GM12878 (cell line): Measurements from ENCODE around the gene CDHR5. TPM values are rescaled to one million over a fixed set of nuclear protein-coding genes. Genes with fewer than 3 reads are reported as not detected.

ENCODE experiments used
- ATAC-seq: fragments of 200-7000 bp; cut with Tn5 transposase; 3 replicates; pipeline ENCODE4 v1.9.1; 2020; ENCODE audit warnings: mild to moderate bottlenecking, moderate library complexity
- BruUV-seq: library from RNA; stranded (reverse); fragments of 400-500 nt; replicated peaks from 2 replicates; lab custom pipeline; 2021; lab: Mats Ljungman, UMichigan
- CTCF ChIA-PET: fragments of 300-600 bp; sonication (Branson Sonifier 250); formaldehyde crosslinking; extraction: SDS; loops from one replicate; lab custom pipeline; 2021; ENCODE audit warnings: inconsistent platforms; lab: Yijun Ruan, JAX
- POLR2A ChIA-PET: fragments of 350-600 bp; formaldehyde crosslinking; extraction: SDS; loops from one replicate; lab custom pipeline; 2021; ENCODE audit warnings: inconsistent platforms; lab: Charles Lee
- RAD21 ChIA-PET: fragments of 300-600 bp; sonication (Branson Sonifier 250); formaldehyde crosslinking; loops from one replicate; lab custom pipeline; 2023; ENCODE audit warnings: antibody characterized with exemption; ENCODE audit not compliant: unreplicated experiment; lab: Charles Lee
- SMC1A ChIA-PET: fragments of 300-600 bp; sonication (Branson Sonifier 250); formaldehyde crosslinking; loops from one replicate; lab custom pipeline; 2023; ENCODE audit not compliant: unreplicated experiment, uncharacterized antibody; lab: Charles Lee
- DNase-seq: peaks from one replicate; pipeline ENCODE4 v3.0.0-alpha.2; 2011; ENCODE audit warnings: low read depth, low spot score
- FAIRE-seq: peaks from 3 replicates; lab custom pipeline; 2011; peaks lifted over from hg19 to GRCh38; lab: Jason Lieb, UNC
- H2AFZ ChIP-seq: 2 replicates; pipeline ENCODE4 v1.6.0; 2011; ENCODE audit warnings: low read depth, low read length, control low read depth; ENCODE audit not compliant: control insufficient read depth
- H3K27ac ChIP-seq: 2 replicates; pipeline ENCODE4 v1.5.1; 2011; ENCODE audit warnings: control low read depth; ENCODE audit not compliant: control insufficient read depth, insufficient read depth
- H3K27me3 ChIP-seq, 2 experiments: replicated peaks in 1 of 2; 2 replicates each; pipeline versions ENCODE4 v1.6.0 to v1.6.1; 2011; ENCODE audit warnings: low read length in 1 of 2; ENCODE audit not compliant: control insufficient read depth in 2 of 2, insufficient read depth in 2 of 2
- H3K36me3 ChIP-seq, 2 experiments: 2 replicates each; pipeline ENCODE4 v1.5.1; 2011; ENCODE audit warnings: low read length in 1 of 2; ENCODE audit not compliant: control insufficient read depth in 2 of 2, insufficient read depth in 2 of 2
- H3K4me1 ChIP-seq: 2 replicates; pipeline ENCODE4 v1.6.1; 2011; ENCODE audit warnings: mild to moderate bottlenecking, low read length, moderate library complexity, mixed read lengths; ENCODE audit not compliant: control insufficient read depth, insufficient read depth
- H3K4me2 ChIP-seq: 2 replicates; pipeline ENCODE4 v1.6.0; 2011; ENCODE audit warnings: control low read depth; ENCODE audit not compliant: control insufficient read depth, insufficient read depth
- H3K4me3 ChIP-seq: fragments of 200-600 bp; sonication (generic); 2 replicates; pipeline ENCODE4 v1.5.1; 2016
- H3K79me2 ChIP-seq: 2 replicates; pipeline ENCODE4 v1.6.0; 2011; ENCODE audit warnings: low read length; ENCODE audit not compliant: control insufficient read depth, insufficient read depth
- H3K9ac ChIP-seq: 2 replicates; pipeline ENCODE4 v1.8.0; 2011; ENCODE audit warnings: low read length, control low read depth, mixed read lengths; ENCODE audit not compliant: control insufficient read depth, insufficient read depth
- H3K9me3 ChIP-seq: replicated peaks from 3 replicates; pipeline ENCODE4 v1.5.1; 2011; ENCODE audit warnings: mild to moderate bottlenecking, low read length; ENCODE audit not compliant: control insufficient read depth, insufficient read depth
- H4K20me1 ChIP-seq: 2 replicates; pipeline ENCODE4 v1.6.0; 2011; ENCODE audit not compliant: control insufficient read depth, insufficient read depth
- HCFC1 ChIP-seq: fragments of 150-350 bp; IDR thresholded peaks from 2 replicates; pipeline ENCODE4 v1.6.1; 2014; ENCODE audit warnings: low read length
- MYB ChIP-seq: fragments of 150-350 bp; IDR thresholded peaks from 2 replicates; pipeline ENCODE4 v1.6.1; 2014; ENCODE audit warnings: mild to moderate bottlenecking, low read depth, low read length, borderline replicate concordance
- NFIC ChIP-seq: IDR thresholded peaks from 2 replicates; pipeline ENCODE4 v1.6.1; 2012; ENCODE audit warnings: low read depth, mild to moderate bottlenecking, inconsistent platforms, low read length, moderate library complexity
- TCF12 ChIP-seq: IDR thresholded peaks from 2 replicates; pipeline ENCODE4 v1.6.1; 2011; ENCODE audit warnings: low read depth, mild to moderate bottlenecking, low read length
- WRNIP1 ChIP-seq: IDR thresholded peaks from 2 replicates; pipeline ENCODE4 v1.6.1; 2011; ENCODE audit warnings: low read depth, low read length, improper control_type of control experiment, borderline replicate concordance
- ZBTB11 ChIP-seq: fragments of 450-650 bp; formaldehyde crosslinking; IDR thresholded peaks from 2 replicates; pipeline ENCODE4 v1.5.0; 2022; ENCODE audit warnings: mild to moderate bottlenecking, missing genetic modification characterization
- ZNF687 ChIP-seq: fragments of 450-650 bp; IDR thresholded peaks from 2 replicates; pipeline ENCODE4 v1.6.1; 2017; ENCODE audit warnings: mild to moderate bottlenecking, moderate library complexity
- WGBS: methylation state at CpG from one replicate; pipeline ENCODE4 v1.1.6; 2016; ENCODE audit warnings: low lambda C conversion rate; ENCODE audit not compliant: insufficient replicate concordance, insufficient coverage; ENCODE audit errors: missing lambda C conversion rate; 5-methylcytosine and 5-hydroxymethylcytosine counted together
- in situ Hi-C: fragments of 300-500 bp; cut with MboI; formaldehyde crosslinking; loops from 9 replicates; pipeline ENCODE4 v1.14.3; 2018; ENCODE audit warnings: mixed read lengths
- intact Hi-C: fragments of 100-400 bp; cut with micrococcal nuclease; formaldehyde crosslinking; loops from one replicate; pipeline ENCODE4 v1.14.2; 2022; ENCODE audit not compliant: unreplicated experiment
- polyA plus RNA-seq, 11 experiments: library from polyadenylated mRNA; depleted of rRNA in 4 of 11; unstranded in 6 of 11; stranded (reverse) in 5 of 11; fragments of >200 nt; fragmentation: Nextera tagmentation in 4 of 11; fragmentation: Illumina TruSeq in 1 of 11; extraction: Ambion mirVana in 4 of 11; extraction: Trizol in 1 of 11; gene quantifications; 1 replicate in 1 of 11; 2 replicates in 10 of 11; pipeline versions ENCODE4 v1.2.1 to v1.2.3, GENCODE V29; 2011 to 2016; ENCODE audit warnings: inconsistent platforms in 2 of 11, missing spikeins in 2 of 11, low read depth in 1 of 11
- total RNA-seq, 4 experiments: library from RNA; depleted of rRNA in 3 of 4; stranded (reverse); fragments of >200 nt in 3 of 4; fragmentation: Illumina TruSeq in 1 of 4; extraction: Trizol in 1 of 4; gene quantifications; 2 replicates each; pipeline versions ENCODE4 v1.2.1 to v1.2.3, GENCODE V29; 2013 to 2021
- TF ChIP-seq, protein P1 (sequence below): fragments of 450-650 bp; IDR thresholded peaks from 2 replicates; pipeline ENCODE4 v1.6.1; 2017; ENCODE audit warnings: mild to moderate bottlenecking, moderate library complexity
- TF ChIP-seq, protein P2 (sequence below): fragments of 450-650 bp; conservative IDR thresholded peaks from 2 replicates; pipeline ENCODE4 v1.6.1; 2017; ENCODE audit warnings: mild to moderate bottlenecking, moderate library complexity

CDHR5 gene
- total and polyA plus RNA-seq, 10 of the 15 experiments (the other 5 are each of a cell fraction or from before 2014, with no cell fraction given), result 0.06 TPM; not detected in 9

- H3K36me3 ChIP-seq, result peaks cover 3 to 4% of the 10 kb centered on the region in 2 experiments; a peak in 3 of 4 replicates
- RAD21 ChIA-PET, result no interaction called here
- in situ Hi-C loops (no loop called here), intact Hi-C loops (no loop called here)
- no TSS peak for BruUV-seq
- DNase-seq (no peak), FAIRE-seq (no peak), ATAC-seq (no peak)
- POLR2A ChIA-PET, result no interaction called here
- CTCF ChIA-PET, result no interaction called here
- H3K9me3 ChIP-seq, result no peaks in the 10 kb centered on the region
- no peaks in the 10 kb centered on the region for H3K27me3 ChIP-seq
- H3K9ac ChIP-seq, result no peak overlapping the region
- WGBS, result 91% methylated on average over 10 of the region's 10 CpGs
- SMC1A ChIA-PET, result no interaction called here
- H2AFZ ChIP-seq, result no peak overlapping the region
- H3K4me1 ChIP-seq, result peaks cover 10% of the 10 kb centered on the region
- no peak overlapping the region for H3K4me3 ChIP-seq
- H4K20me1 ChIP-seq, result no peaks in the 10 kb centered on the region
- no peaks in the 10 kb centered on the region for H3K79me2 ChIP-seq
- TF ChIP-seq MYB, result no peak
- TF ChIP-seq, protein P1, sequence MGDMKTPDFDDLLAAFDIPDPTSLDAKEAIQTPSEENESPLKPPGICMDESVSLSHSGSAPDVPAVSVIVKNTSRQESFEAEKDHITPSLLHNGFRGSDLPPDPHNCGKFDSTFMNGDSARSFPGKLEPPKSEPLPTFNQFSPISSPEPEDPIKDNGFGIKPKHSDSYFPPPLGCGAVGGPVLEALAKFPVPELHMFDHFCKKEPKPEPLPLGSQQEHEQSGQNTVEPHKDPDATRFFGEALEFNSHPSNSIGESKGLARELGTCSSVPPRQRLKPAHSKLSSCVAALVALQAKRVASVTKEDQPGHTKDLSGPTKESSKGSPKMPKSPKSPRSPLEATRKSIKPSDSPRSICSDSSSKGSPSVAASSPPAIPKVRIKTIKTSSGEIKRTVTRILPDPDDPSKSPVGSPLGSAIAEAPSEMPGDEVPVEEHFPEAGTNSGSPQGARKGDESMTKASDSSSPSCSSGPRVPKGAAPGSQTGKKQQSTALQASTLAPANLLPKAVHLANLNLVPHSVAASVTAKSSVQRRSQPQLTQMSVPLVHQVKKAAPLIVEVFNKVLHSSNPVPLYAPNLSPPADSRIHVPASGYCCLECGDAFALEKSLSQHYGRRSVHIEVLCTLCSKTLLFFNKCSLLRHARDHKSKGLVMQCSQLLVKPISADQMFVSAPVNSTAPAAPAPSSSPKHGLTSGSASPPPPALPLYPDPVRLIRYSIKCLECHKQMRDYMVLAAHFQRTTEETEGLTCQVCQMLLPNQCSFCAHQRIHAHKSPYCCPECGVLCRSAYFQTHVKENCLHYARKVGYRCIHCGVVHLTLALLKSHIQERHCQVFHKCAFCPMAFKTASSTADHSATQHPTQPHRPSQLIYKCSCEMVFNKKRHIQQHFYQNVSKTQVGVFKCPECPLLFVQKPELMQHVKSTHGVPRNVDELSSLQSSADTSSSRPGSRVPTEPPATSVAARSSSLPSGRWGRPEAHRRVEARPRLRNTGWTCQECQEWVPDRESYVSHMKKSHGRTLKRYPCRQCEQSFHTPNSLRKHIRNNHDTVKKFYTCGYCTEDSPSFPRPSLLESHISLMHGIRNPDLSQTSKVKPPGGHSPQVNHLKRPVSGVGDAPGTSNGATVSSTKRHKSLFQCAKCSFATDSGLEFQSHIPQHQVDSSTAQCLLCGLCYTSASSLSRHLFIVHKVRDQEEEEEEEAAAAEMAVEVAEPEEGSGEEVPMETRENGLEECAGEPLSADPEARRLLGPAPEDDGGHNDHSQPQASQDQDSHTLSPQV, result no peak
- no peak for TF ChIP-seq ZNF687
- TF ChIP-seq, protein P2, sequence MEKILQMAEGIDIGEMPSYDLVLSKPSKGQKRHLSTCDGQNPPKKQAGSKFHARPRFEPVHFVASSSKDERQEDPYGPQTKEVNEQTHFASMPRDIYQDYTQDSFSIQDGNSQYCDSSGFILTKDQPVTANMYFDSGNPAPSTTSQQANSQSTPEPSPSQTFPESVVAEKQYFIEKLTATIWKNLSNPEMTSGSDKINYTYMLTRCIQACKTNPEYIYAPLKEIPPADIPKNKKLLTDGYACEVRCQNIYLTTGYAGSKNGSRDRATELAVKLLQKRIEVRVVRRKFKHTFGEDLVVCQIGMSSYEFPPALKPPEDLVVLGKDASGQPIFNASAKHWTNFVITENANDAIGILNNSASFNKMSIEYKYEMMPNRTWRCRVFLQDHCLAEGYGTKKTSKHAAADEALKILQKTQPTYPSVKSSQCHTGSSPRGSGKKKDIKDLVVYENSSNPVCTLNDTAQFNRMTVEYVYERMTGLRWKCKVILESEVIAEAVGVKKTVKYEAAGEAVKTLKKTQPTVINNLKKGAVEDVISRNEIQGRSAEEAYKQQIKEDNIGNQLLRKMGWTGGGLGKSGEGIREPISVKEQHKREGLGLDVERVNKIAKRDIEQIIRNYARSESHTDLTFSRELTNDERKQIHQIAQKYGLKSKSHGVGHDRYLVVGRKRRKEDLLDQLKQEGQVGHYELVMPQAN, result no peak
- no peak for TF ChIP-seq HCFC1
- TF ChIP-seq WRNIP1, result no peak
- no peak for TF ChIP-seq TCF12
- no peak for TF ChIP-seq NFIC
- no peak for TF ChIP-seq ZBTB11 (CRISPR knock-in tag)
- H3K27ac ChIP-seq, result no peak overlapping the region
- no peak overlapping the region for H3K4me2 ChIP-seq
Observed at GRCh38 chr11:650482-650881, 25.7 kb upstream of the CDHR5 start.
